Ascending aorta (tissue), 2 donors: Measurements from ENCODE around the gene CLIP2. TPM values are rescaled to one million over a fixed set of nuclear protein-coding genes. Genes with fewer than 3 reads are reported as not detected.
"Not testable (repeated sequence)": the region's sequence is repeated elsewhere in the genome, so short reads cannot be mapped to it uniquely, and the experiment has no call there.

Experiments
- DNase-seq, 2 donors: peaks; one replicate each; pipeline ENCODE4 v3.0.0-alpha.2; 2019; ENCODE audit warnings: low spot score in 2 of 2
- H3K27ac ChIP-seq, 2 donors: fragments of 200-600 bp; sonication (generic); one replicate each; pipeline ENCODE4 v1.5.1; 2016 to 2017; ENCODE audit warnings: mild to moderate bottlenecking in 1 of 2
- H3K27me3 ChIP-seq: fragments of 200-600 bp; sonication (generic); one replicate; pipeline ENCODE4 v1.5.1; 2017
- H3K36me3 ChIP-seq, 2 donors: fragments of 200-600 bp; sonication (generic); one replicate each; pipeline ENCODE4 v1.5.1; 2016
- H3K4me1 ChIP-seq, 2 donors: fragments of 200-600 bp; sonication (generic); one replicate each; pipeline ENCODE4 v1.5.1; 2016 to 2017; ENCODE audit warnings: mild to moderate bottlenecking in 1 of 2
- H3K4me3 ChIP-seq, 2 donors: fragments of 200-600 bp; sonication (generic); one replicate each; pipeline ENCODE4 v1.5.1; 2016 to 2017; ENCODE audit warnings: mild to moderate bottlenecking in 1 of 2
- H3K9me3 ChIP-seq, 2 donors: fragments of 200-600 bp; sonication (generic); one replicate each; pipeline ENCODE4 v1.5.1; 2016
- intact Hi-C: fragments of 100-400 bp; cut with DNase I; formaldehyde crosslinking; loops from one replicate; pipeline ENCODE4 v1.15.1; 2023
- total RNA-seq: library from RNA; depleted of rRNA; stranded (reverse); fragments of >200 nt; gene quantifications from one replicate; pipeline ENCODE4 v1.1.0, GENCODE V29; 2016
- TF ChIP-seq, protein P1 (sequence below), 3 experiments: fragments of 200-600 bp in 2 of 3; fragments of 450-650 bp in 1 of 3; sonication (generic) in 2 of 3; IDR thresholded peaks; one replicate each; pipeline ENCODE4 v1.5.1; 2016 to 2019; ENCODE audit warnings: antibody characterized with exemption in 3 of 3, mild to moderate bottlenecking in 1 of 3, moderate library complexity in 1 of 3

The CLIP2 gene
- total RNA-seq, 1 donor from 2014 or later = 50.2 TPM

DNA sequence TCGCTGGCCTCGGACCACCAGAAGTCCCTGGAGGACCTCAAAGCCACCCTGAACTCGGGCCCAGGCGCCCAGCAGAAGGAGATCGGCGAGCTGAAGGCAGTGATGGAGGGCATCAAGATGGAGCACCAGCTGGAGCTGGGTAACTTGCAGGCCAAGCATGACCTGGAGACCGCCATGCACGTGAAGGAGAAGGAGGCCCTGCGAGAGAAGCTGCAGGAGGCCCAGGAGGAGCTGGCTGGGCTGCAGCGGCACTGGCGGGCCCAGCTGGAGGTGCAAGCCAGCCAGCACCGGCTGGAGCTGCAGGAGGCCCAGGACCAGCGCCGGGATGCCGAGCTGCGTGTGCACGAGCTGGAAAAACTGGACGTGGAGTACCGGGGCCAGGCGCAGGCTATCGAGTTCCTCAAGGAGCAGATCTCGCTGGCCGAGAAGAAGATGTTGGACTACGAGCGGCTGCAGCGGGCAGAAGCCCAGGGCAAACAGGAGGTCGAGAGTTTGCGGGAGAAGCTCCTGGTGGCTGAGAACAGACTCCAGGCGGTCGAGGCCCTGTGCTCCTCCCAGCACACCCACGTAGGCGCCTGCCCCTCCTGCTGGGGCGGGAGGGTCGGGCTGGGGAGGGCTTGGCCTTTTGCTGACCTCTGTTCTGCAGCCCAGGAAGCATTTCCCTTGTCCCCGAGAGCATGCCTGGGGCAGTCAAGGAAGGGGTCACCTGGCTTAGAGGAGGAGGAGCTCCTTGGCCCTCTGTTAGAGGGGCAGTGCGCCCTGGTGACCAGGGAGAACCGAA is 87.2 kb downstream of the CLIP2 start:
- H3K27me3 ChIP-seq = no peaks in the 10 kb centered on the region
- TF ChIP-seq, protein P1, sequence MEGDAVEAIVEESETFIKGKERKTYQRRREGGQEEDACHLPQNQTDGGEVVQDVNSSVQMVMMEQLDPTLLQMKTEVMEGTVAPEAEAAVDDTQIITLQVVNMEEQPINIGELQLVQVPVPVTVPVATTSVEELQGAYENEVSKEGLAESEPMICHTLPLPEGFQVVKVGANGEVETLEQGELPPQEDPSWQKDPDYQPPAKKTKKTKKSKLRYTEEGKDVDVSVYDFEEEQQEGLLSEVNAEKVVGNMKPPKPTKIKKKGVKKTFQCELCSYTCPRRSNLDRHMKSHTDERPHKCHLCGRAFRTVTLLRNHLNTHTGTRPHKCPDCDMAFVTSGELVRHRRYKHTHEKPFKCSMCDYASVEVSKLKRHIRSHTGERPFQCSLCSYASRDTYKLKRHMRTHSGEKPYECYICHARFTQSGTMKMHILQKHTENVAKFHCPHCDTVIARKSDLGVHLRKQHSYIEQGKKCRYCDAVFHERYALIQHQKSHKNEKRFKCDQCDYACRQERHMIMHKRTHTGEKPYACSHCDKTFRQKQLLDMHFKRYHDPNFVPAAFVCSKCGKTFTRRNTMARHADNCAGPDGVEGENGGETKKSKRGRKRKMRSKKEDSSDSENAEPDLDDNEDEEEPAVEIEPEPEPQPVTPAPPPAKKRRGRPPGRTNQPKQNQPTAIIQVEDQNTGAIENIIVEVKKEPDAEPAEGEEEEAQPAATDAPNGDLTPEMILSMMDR (IDR thresholded peaks at IDR 0.05) = no peak
- intact Hi-C loops = loop anchor here (5.0 kb wide), 1 partner anchor 44 kb away; no protein-coding TSS in a partner anchor

DNA sequence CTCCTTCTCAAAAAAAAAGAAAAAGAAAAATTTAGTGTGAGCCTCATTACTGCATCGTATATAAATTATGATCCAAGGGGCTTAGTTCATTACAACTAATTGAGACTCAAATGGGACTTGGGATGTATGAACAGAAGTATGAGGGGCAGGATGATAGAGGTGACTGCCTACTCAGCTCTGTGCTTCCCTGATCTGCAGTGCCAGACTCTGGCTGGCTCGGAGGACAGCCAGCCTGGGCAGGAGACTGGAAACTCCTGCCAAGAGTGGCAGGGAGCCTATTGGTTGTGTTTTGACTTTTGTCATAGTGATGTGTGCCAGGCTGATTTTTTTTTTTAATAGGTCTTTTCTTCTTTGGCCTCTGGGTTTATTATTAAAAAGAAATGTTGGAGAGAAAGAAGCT is 90.7 kb downstream of the CLIP2 start:
- intact Hi-C loops = loop anchor here (5.0 kb wide), 1 partner anchor 48 kb away; no protein-coding TSS in a partner anchor
- TF ChIP-seq, protein P1 (IDR thresholded peaks at IDR 0.05) = no peak
- peak in 1 of 2 donors; percentile 77 for DNase-seq
- H3K36me3 ChIP-seq = peaks cover 26 to 30% of the 10 kb centered on the region in 2 donors
- no peaks in the 10 kb centered on the region for H3K4me1 ChIP-seq
- no peaks in the 10 kb centered on the region for H3K9me3 ChIP-seq
- peak overlapping the region; percentile 45 to 68 for H3K27ac ChIP-seq
- H3K4me3 ChIP-seq = no peak overlapping the region
- no peaks in the 10 kb centered on the region for H3K27me3 ChIP-seq

More for the DNA sequence above, 87.2 kb downstream of the CLIP2 start:
- Histone ChIP-seq H3K9me3 (no peaks in the 10 kb centered on the region), H3K4me1 (no peaks in the 10 kb centered on the region), H3K4me3 (no peak overlapping the region), H3K27ac (no peak overlapping the region), H3K36me3 (peaks cover 19 to 25% of the 10 kb centered on the region in 2 donors)
- no peak for DNase-seq

DNA sequence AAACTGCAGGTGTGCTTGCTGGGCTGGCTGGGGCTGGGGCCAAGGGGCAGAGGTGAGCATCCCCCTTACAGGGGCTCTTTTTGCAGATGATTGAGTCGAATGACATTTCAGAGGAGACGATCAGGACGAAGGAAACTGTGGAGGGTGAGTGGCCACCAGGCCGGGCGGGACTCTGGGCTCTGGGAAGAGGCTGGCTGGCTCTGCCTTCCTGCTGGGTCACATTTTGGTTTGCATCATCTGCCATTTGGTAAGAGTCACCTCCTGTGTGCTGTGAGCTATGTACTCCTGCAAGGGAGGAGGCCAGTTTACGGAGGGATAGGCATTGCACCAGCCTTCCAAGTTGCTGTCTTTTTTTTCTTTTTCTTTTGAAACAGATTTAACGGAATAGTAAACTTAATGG is 91.5 kb downstream of the CLIP2 start:
- H3K4me3 ChIP-seq = no peak overlapping the region
- intact Hi-C loops = no loop called here

DNA sequence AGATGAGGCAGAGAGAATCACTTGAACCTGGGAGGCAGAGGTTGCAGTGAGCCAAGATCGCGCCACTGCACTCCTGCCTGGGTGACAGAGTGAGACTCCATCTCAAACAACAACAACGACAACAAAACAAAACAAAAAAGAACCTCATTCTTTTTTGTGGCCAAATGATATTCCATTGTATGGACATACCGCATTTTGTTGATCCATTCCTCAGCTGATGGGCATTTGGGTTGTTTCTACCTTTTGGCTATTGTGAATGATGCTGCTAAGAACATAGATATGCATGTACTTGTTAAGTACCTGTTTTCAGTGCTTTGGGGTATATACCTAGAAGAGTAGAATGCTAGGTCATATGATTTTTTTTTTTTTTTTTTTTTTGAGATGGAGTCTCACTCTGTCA is 94.9 kb downstream of the CLIP2 start:
- H3K27ac ChIP-seq, H3K9me3 ChIP-seq, intact Hi-C loops, DNase-seq, H3K27me3 ChIP-seq, H3K4me3 ChIP-seq, H3K4me1 ChIP-seq: not testable (repeated sequence)
- peaks cover 28 to 39% of the 10 kb centered on the region in 2 donors for H3K36me3 ChIP-seq

More for the DNA sequence above, 91.5 kb downstream of the CLIP2 start:
- peak overlapping the region; percentile 45 to 68 for H3K27ac ChIP-seq
- H3K36me3 ChIP-seq = peaks cover 25 to 29% of the 10 kb centered on the region in 2 donors
- TF ChIP-seq, protein P1 (IDR thresholded peaks at IDR 0.05) = no peak
- no peaks in the 10 kb centered on the region for H3K4me1 ChIP-seq
- H3K27me3 ChIP-seq = no peaks in the 10 kb centered on the region
- no peak for DNase-seq
- no peaks in the 10 kb centered on the region for H3K9me3 ChIP-seq

DNA sequence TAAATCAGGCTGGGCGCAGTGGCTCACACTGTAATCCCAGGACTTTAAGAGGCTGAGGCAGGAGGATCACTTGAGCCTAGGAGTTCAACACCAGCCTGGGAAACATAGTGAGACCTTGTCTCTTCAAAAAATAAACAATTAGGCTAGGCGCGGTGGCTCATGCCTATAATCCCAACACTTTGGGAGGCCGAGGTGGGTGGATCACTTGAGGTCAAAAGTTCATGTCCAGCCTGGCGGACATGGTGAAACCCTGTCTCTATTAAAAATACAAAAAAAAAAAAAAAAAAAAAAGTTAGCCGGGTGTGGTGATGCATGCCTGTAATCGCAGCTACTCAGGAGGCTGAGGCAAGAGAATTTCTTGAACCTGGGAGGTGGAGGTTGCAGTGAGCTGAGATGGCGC is 95.6 kb downstream of the CLIP2 start:
- intact Hi-C loops, DNase-seq, H3K27me3 ChIP-seq, H3K4me3 ChIP-seq, H3K27ac ChIP-seq, H3K9me3 ChIP-seq, H3K4me1 ChIP-seq: not testable (repeated sequence)
- peaks cover 32 to 47% of the 10 kb centered on the region in 2 donors for H3K36me3 ChIP-seq

DNA sequence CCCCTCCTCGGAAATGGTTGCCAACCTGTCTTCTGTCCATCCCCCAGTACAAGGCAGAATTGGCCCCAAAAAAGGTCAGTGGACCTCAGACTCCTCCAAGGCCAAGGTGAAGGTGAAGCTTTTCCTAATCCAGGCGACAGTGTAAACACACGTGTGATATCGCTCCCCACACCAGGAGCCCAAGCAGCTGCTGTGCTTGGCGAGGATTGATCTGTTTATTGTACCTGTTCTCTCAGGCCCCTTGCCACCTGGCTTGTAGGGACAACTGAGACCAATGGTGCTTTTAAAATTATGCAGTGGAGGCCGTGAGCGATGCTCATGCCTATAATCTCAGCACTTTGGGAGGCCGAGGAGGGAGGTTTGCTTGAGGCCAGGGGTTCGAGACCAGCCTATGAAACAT is 98.4 kb downstream of the CLIP2 start:
- Histone ChIP-seq H3K27ac (no peak overlapping the region), H3K4me3 (no peak overlapping the region), H3K27me3 (no peaks in the 10 kb centered on the region), H3K4me1 (no peaks in the 10 kb centered on the region), H3K36me3 (peaks cover 45 to 56% of the 10 kb centered on the region in 2 donors), H3K9me3 (no peaks in the 10 kb centered on the region)
- DNase-seq = no peak
- intact Hi-C loops = no loop called here
- TF ChIP-seq, protein P1 (IDR thresholded peaks at IDR 0.05) = no peak
